ENCODE results near the gene TRMT5.

The TRMT5 gene, protein sequence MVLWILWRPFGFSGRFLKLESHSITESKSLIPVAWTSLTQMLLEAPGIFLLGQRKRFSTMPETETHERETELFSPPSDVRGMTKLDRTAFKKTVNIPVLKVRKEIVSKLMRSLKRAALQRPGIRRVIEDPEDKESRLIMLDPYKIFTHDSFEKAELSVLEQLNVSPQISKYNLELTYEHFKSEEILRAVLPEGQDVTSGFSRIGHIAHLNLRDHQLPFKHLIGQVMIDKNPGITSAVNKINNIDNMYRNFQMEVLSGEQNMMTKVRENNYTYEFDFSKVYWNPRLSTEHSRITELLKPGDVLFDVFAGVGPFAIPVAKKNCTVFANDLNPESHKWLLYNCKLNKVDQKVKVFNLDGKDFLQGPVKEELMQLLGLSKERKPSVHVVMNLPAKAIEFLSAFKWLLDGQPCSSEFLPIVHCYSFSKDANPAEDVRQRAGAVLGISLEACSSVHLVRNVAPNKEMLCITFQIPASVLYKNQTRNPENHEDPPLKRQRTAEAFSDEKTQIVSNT

DNA sequence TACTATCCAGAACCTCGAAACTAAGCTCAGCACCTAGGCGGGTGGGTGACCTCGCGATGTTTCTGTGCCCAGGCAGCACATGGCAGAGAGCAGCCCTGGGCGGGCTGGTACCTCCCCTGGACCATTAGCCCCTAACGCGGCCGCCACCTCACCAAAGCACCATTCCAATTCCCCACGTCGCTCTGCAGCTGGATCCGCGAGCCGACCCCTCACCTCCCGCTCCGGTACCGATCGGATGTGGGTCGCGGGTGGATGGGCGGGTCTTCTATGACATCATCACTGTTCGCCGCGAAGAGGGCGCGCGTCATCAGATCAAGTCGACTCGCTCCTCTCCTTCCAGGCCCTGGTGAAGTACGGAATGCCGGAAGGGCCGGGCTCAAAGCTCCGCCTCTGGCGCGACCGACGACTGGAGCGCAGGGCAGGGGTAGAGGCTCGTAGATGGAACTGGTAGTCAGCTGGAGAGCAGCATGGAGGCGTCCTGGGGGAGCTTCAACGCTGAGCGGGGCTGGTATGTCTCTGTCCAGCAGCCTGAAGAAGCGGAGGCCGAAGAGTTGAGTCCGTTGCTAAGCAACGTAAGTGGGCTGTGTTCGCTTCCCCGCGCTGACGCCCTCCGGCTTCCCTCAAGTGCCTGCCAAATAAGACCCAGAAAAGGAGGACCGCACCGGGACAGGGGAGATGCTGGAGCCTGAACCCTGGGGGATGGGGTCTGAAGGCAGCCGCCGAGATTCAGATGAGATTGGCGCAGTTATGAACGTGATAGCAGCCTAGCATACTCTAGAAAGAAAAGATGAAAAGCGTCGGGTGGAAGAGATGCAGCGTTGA is at the start of gene TRMT5, which contains the start of gene SLC38A6:
TRMT5 (minus strand) TSS at position 269 of the 822 bp plus-strand sequence; CDS start at position 163, 106 bp downstream.
SLC38A6 (plus strand) TSS at position 435 of the 822 bp plus-strand sequence; CDS start at position 468, 33 bp downstream.
- ATAC-seq (replicated peaks; ENCODE audit: extremely low read depth, poor library complexity, severe bottlenecking) (peak; percentile 88), DNase-seq (ENCODE audit: low spot score in 2 of 2) (peak; percentile 86 to 93)
- H3K4me3 Mint-ChIP-seq, result no peak within 1 kb of the TSS
- no peak within 1 kb of the TSS for H3K27ac Mint-ChIP-seq (ENCODE audit: low read depth)
- H3K27me3 Mint-ChIP-seq, result no peaks in the 10 kb centered on the region
- no peaks in the 10 kb centered on the region for H3K9me3 Mint-ChIP-seq
- peaks cover 2% of the 10 kb centered on the region for H3K36me3 Mint-ChIP-seq (ENCODE audit: insufficient read depth)
- H3K4me1 Mint-ChIP-seq, result peaks cover 10% of the 10 kb centered on the region

DNA sequence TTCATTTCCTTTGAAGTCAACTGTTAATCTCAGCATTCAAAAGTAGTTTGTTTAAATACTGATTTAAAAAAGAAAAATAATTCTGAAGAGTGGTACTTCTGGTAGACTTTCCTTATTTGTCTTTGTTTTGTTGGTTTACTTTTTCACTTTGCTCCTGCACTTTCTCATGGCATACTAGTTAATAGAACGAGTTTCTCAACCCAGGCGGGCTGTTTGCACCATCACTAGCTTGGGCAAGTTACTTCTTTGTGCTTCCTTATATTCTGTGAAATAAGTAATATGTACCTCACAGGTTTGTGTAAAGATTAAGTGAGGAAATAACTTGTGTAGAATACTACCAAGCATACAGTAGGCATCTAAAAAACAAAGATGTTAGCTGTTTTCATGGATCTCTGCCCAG is 45.6 kb upstream of the TRMT5 start:
- Mint-ChIP-seq H3K36me3 (ENCODE audit: insufficient read depth) (no peaks in the 10 kb centered on the region), H3K4me1 (no peaks in the 10 kb centered on the region), H3K4me3 (no peak overlapping the region), H3K27ac (ENCODE audit: low read depth) (no peak overlapping the region), H3K9me3 (no peaks in the 10 kb centered on the region), H3K27me3 (no peaks in the 10 kb centered on the region)
- DNase-seq (ENCODE audit: low spot score in 2 of 2) (no peak), ATAC-seq (replicated peaks; ENCODE audit: extremely low read depth, poor library complexity, severe bottlenecking) (no peak)

DNA sequence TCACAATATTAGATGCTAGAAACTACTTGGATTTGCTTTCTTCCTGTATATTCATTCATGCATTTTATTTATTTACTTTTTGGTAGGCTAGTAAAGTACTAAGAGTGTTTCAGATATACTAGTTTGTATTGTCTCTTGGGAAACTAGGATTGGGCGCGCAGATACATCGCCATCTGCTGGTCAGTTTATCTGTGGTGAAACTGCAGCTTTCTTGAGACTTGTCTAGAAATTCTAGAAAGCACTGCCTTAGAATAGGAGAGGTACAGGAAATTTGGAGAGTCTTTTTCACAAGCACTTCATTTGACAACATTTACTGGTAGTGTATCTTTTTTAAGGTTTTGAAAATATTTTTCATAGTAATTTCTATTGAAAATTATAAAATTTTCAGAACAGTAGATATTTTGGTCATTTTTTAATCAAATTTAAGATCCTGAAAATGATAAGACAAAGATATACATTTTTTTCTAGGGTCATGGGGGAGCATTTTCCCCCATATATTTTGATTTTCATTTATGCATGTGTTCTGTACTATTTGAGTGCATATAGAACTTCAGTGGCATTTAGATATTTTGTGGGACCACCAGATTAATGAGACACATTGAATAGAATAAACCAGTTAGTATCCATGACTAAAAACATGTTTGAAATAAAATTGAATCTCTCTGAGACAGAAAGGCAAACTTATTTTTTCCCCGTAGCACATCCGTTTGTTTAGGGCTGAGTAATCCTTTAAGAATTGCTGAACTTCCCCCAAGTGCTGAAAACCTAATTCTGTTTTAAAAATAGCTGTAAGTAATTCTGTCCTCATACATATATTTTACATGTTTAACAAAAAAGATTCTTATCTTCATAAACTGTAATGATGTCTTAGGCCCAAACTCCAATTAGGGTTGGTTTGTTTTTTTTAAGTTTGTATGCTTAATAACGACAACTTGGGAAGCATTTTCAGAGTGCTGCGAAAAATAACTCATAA is 44.7 kb upstream of the TRMT5 start:
- Mint-ChIP-seq H3K36me3 (ENCODE audit: insufficient read depth) (no peaks in the 10 kb centered on the region), H3K4me3 (no peak overlapping the region), H3K4me1 (no peaks in the 10 kb centered on the region), H3K9me3 (no peaks in the 10 kb centered on the region), H3K27me3 (no peaks in the 10 kb centered on the region), H3K27ac (ENCODE audit: low read depth) (no peak overlapping the region)
- peak; percentile 21 to 22 for DNase-seq (ENCODE audit: low spot score in 2 of 2)
- ATAC-seq (replicated peaks; ENCODE audit: extremely low read depth, poor library complexity, severe bottlenecking), result no peak

DNA sequence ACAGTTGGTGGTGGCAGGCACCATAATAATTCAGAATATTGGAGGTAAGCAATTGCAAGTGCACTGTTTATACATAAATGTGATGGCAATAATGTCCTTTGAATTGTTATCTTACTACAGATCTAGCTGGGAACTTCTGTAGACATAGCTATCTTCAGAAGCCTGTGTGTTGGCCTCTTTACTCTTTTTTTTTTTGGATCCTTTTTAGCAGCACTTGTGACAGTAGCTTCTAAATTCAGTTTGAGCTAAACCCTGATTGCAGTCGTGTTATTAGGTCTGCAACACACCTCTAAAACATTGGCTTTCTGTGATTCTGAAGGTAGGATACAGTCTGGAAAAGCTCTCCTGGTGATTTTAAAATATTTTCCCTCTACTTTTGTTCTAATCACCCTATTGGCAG is 38.7 kb upstream of the TRMT5 start:
- DNase-seq (ENCODE audit: low spot score in 2 of 2) (no peak), ATAC-seq (replicated peaks; ENCODE audit: extremely low read depth, poor library complexity, severe bottlenecking) (no peak)
- H3K27me3 Mint-ChIP-seq, result no peaks in the 10 kb centered on the region
- no peaks in the 10 kb centered on the region for H3K36me3 Mint-ChIP-seq (ENCODE audit: insufficient read depth)
- no peaks in the 10 kb centered on the region for H3K4me1 Mint-ChIP-seq
- no peaks in the 10 kb centered on the region for H3K9me3 Mint-ChIP-seq
- H3K4me3 Mint-ChIP-seq, result no peak overlapping the region
- H3K27ac Mint-ChIP-seq (ENCODE audit: low read depth), result no peak overlapping the region

DNA sequence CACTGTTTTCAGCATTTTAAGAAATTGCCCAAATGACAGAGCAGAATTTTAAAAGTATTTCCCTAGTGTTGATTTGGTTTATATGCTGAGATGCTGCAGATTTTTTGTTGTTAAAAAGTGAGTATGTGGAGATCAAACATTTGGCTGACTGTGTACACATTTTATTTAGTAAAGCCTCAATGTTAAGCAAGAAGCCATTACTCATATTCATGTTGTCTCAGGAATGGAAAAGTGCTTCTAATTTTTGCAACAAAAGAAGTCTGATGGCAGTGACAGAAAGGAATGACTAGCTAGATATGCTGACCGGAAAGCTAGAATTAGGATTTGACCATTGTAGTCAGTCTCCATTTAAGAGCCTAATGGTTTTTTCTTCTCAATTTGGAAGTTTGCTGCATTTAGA is 22.7 kb upstream of the TRMT5 start:
- no peak for ATAC-seq (replicated peaks; ENCODE audit: extremely low read depth, poor library complexity, severe bottlenecking)
- no peak overlapping the region for H3K4me3 Mint-ChIP-seq
- no peak for DNase-seq (ENCODE audit: low spot score in 2 of 2)
- H3K36me3 Mint-ChIP-seq (ENCODE audit: insufficient read depth), result peaks cover 2% of the 10 kb centered on the region
- H3K9me3 Mint-ChIP-seq, result no peaks in the 10 kb centered on the region
- no peaks in the 10 kb centered on the region for H3K27me3 Mint-ChIP-seq
- no peak overlapping the region for H3K27ac Mint-ChIP-seq (ENCODE audit: low read depth)
- H3K4me1 Mint-ChIP-seq, result no peaks in the 10 kb centered on the region

DNA sequence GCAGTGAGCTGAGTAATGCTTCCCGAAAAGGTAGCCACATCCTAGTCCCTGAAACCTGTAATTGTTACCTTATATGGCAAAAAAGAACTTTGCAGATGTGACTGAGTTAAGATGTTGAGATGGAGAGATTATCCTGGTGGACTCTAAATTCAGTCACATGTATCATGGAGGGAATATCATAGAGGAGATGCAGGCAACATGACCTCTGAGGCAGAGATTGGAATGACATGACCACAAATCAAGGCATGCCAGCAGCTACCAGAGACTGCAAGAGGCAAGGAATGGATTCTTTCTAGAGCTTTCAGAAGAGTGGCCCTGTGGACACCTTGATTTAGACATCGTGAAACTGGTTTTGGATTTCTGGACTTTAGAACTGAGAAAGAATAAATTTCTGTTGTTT is 18.7 kb upstream of the TRMT5 start:
- no peak for DNase-seq (ENCODE audit: low spot score in 2 of 2)
- H3K9me3 Mint-ChIP-seq, result no peaks in the 10 kb centered on the region
- H3K36me3 Mint-ChIP-seq (ENCODE audit: insufficient read depth), result peaks cover 2% of the 10 kb centered on the region
- H3K4me1 Mint-ChIP-seq, result no peaks in the 10 kb centered on the region
- H3K27ac Mint-ChIP-seq (ENCODE audit: low read depth), result no peak overlapping the region
- no peak overlapping the region for H3K4me3 Mint-ChIP-seq
- H3K27me3 Mint-ChIP-seq, result no peaks in the 10 kb centered on the region
- no peak for ATAC-seq (replicated peaks; ENCODE audit: extremely low read depth, poor library complexity, severe bottlenecking)

DNA sequence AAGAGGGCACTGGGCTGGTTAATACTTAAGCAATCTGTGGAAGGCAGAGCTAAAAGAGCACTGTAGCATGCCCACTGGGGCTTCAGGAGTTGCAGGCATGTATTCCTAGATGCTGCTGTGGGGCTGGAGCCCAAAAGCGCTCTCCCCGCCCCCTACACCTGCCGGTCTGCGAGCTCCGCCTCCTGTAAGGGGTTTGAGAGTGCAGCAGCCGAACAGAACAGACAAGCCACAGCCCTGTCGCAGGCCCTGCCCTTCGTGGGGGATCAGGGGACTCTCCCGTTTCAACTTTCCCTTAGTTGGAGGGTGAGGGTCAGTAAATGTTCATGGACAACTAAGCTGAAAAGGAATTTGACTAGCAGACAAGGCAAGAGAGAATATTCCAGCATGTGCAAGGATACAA is 17.7 kb upstream of the TRMT5 start:
- DNase-seq (ENCODE audit: low spot score in 2 of 2) (no peak), ATAC-seq (replicated peaks; ENCODE audit: extremely low read depth, poor library complexity, severe bottlenecking) (no peak)
- no peak overlapping the region for H3K4me3 Mint-ChIP-seq
- no peaks in the 10 kb centered on the region for H3K27me3 Mint-ChIP-seq
- no peaks in the 10 kb centered on the region for H3K4me1 Mint-ChIP-seq
- peaks cover 2% of the 10 kb centered on the region for H3K36me3 Mint-ChIP-seq (ENCODE audit: insufficient read depth)
- H3K9me3 Mint-ChIP-seq, result no peaks in the 10 kb centered on the region
- no peak overlapping the region for H3K27ac Mint-ChIP-seq (ENCODE audit: low read depth)

DNA sequence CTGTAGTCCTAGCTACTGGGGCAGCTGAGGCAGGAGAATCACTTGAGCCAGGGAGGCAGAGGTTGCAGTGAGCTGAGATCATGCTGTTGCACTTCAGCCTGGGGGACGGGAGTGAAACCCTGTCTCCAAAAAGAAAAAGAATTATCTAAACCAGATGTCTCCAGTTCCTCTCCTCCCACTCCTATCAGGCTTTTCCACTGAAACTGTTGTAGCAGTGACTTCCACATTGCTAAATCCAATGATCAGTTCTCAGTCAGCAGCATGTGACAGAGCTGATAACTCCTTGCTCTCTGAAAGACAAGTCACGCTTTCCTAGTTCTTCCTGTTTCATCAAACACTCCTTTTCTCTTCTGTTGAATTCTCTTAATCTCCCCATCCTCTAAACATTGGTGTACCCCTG is 8.7 kb upstream of the TRMT5 start:
- Mint-ChIP-seq H3K36me3 (ENCODE audit: insufficient read depth) (peaks cover 8% of the 10 kb centered on the region), H3K4me3 (no peak overlapping the region), H3K9me3 (no peaks in the 10 kb centered on the region), H3K4me1 (no peaks in the 10 kb centered on the region), H3K27ac (ENCODE audit: low read depth) (no peak overlapping the region), H3K27me3 (no peaks in the 10 kb centered on the region)
- ATAC-seq (replicated peaks; ENCODE audit: extremely low read depth, poor library complexity, severe bottlenecking), result no peak
- no peak for DNase-seq (ENCODE audit: low spot score in 2 of 2)

DNA sequence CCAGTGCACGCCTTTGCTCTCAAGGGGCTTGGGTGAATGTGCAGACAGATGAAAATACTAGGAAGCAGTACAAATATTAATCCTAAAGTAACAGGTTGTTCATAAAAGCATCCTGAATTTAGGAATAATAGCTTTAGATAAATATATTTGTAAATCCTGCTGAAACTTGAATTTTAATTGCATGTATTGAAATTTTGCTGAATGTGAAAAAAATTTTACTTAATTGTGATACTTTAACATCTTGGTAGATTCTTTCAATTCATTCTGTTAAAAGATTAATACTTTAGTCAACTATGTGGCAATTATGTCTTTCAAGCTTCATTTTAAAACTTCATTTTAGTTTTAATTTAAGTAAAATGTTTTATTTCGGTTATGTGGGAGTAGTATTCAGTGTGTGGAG is 5.6 kb upstream of the TRMT5 start:
- H3K4me3 Mint-ChIP-seq, result no peak overlapping the region
- H3K27ac Mint-ChIP-seq (ENCODE audit: low read depth), result no peak overlapping the region
- peaks cover 7% of the 10 kb centered on the region for H3K36me3 Mint-ChIP-seq (ENCODE audit: insufficient read depth)
- ATAC-seq (replicated peaks; ENCODE audit: extremely low read depth, poor library complexity, severe bottlenecking), result no peak
- H3K27me3 Mint-ChIP-seq, result no peaks in the 10 kb centered on the region
- no peak for DNase-seq (ENCODE audit: low spot score in 2 of 2)
- no peaks in the 10 kb centered on the region for H3K4me1 Mint-ChIP-seq
- no peaks in the 10 kb centered on the region for H3K9me3 Mint-ChIP-seq

DNA sequence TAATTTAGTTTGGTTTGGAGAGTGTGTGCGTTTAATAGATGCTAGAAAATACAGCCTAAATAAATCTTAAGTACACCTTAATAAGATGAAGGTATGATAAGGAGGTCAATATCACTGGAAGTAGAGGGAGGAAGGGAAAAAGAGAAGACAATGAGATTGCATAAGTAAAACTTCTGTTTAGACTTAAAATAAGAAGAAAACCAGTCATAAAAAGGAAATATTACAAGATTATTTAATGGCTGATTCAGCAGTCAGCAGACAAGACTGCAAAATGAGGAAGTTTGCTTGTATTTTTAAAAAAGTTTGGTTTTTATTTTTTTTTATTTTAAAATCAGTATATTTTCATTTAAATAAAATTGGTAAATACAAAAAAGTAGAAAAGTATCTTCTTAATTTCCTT is 3.3 kb upstream of the TRMT5 start:
- peaks cover 5% of the 10 kb centered on the region for H3K36me3 Mint-ChIP-seq (ENCODE audit: insufficient read depth)

DNA sequence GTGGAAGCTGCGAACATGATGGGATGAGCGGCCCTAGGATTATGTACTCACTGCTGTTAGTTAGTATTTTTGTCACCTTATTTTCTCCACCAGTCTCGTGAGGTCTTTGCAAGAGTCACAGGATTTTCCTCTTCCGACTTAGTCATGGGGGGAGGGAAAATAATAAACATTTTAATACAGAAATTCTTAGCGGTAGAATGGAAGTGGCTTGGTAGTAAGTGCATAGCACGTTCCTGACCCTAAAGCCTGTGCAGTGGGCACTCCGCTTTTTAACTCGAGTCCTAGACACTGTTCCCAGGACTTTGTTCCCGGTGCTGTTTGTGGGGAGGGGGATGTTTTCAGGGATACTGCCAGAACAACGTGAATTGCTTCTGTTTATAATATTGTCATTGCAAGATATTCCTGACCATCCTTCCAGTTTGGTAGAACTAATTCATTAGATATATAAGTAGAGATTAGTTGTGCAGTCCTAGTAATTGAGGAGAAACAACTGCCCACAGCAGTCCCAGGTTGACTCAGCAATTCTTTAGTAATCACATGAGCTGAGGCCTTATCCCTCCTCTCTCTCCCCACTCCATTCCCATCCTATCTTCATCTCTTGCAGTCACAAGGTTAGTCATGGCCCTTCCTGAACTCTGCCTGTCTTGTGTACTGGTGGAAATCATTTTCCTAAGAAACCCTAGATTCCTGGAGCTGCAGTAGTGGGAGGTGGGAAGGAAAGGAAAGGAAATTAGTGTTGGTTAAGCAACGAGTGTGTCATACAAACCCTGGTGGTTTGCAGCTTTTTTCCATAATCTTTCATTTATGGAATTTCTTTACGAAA is 965 bp upstream of the TRMT5 start:
- DNase-seq (ENCODE audit: low spot score in 2 of 2), result no peak
- H3K9me3 Mint-ChIP-seq, result no peaks in the 10 kb centered on the region

More for the DNA sequence above, 3.3 kb upstream of the TRMT5 start:
- Mint-ChIP-seq H3K27me3 (no peaks in the 10 kb centered on the region), H3K27ac (ENCODE audit: low read depth) (no peak overlapping the region), H3K4me1 (peaks cover 5% of the 10 kb centered on the region), H3K9me3 (no peaks in the 10 kb centered on the region), H3K4me3 (no peak overlapping the region)
- ATAC-seq (replicated peaks; ENCODE audit: extremely low read depth, poor library complexity, severe bottlenecking) (no peak), DNase-seq (ENCODE audit: low spot score in 2 of 2) (no peak)

More for the DNA sequence above, 965 bp upstream of the TRMT5 start:
- Mint-ChIP-seq H3K36me3 (ENCODE audit: insufficient read depth) (peaks cover 4% of the 10 kb centered on the region), H3K4me3 (no peak overlapping the region), H3K27me3 (no peaks in the 10 kb centered on the region), H3K4me1 (peaks cover 10% of the 10 kb centered on the region), H3K27ac (ENCODE audit: low read depth) (no peak overlapping the region)
- ATAC-seq (replicated peaks; ENCODE audit: extremely low read depth, poor library complexity, severe bottlenecking), result no peak

All from central memory CD8-positive, alpha-beta T cell (primary cell).